Heart left ventricle (tissue), 13 donors: Measurements from ENCODE around the gene AGER.

ENCODE experiments used
- CTCF ChIP-seq, 12 donors: fragments of 200-600 bp; sonication (generic) in 4 of 12; IDR thresholded peaks; one replicate each; pipeline versions ENCODE4 v1.5.0 to v1.8.0; 2018 to 2022; ENCODE audit warnings: antibody characterized with exemption in 12 of 12, mild to moderate bottlenecking in 5 of 12
- POLR2A ChIP-seq, 2 donors: fragments of 450-650 bp; IDR thresholded peaks; one replicate each; pipeline ENCODE4 v1.6.1; 2017; ENCODE audit warnings: antibody characterized with exemption in 2 of 2, mild to moderate bottlenecking in 2 of 2, moderate library complexity in 2 of 2
- donor health status: ischemic (EF 13 %, LVEDD 7.1; RV severe dilation, severe dysfunction).
- donor health status: DM: no; HTN: yes; CAD: no.
- donor health status: DM: no; HTN: no; CAD: no.
- donor health status: ischemic (EF 25% LVEDD 6.9; RV normal size, moderate dysfunction).
- donor health status: ischemic (EF 25% LVEDD 5.7; RV mildly dilated, moderate dysfunction).
- donor health status: ischemic (EF 35%, LVEDD 5.7; RV mildly dilated, moderate dysfunction).
- donor health status: nonischemic (EF 11% LVEDD 7.7; RV severe dilation, severe dysfunction).
- donor health status: DM: yes; HTN: yes; CAD: no.
- donor health status: PGD.
- donor health status: ischemic (EF 29% LVEDD 5.4; RV normal size, mild dysfunction).
- donor health status: nonischemic (EF 23%, LVEDD 6.1; RV moderate dilation, normal function).

GRCh38 chr6:32174416-32174815 is 9.6 kb downstream of the AGER start:
- no peak for TF ChIP-seq POLR2A (IDR thresholded peaks at IDR 0.05)
- no peak for TF ChIP-seq CTCF (IDR thresholded peaks at IDR 0.05)
